HG02885 (cell line): ENCODE measurements around the gene WDR37.

ENCODE experiments used
- ATAC-seq: cut with Tn5 transposase; IDR thresholded peaks from one replicate; pipeline ENCODE4 v1.9.1; 2021; ENCODE audit warnings: mild to moderate bottlenecking; ENCODE audit not compliant: unreplicated experiment, poor library complexity

Gene WDR37

DNA sequence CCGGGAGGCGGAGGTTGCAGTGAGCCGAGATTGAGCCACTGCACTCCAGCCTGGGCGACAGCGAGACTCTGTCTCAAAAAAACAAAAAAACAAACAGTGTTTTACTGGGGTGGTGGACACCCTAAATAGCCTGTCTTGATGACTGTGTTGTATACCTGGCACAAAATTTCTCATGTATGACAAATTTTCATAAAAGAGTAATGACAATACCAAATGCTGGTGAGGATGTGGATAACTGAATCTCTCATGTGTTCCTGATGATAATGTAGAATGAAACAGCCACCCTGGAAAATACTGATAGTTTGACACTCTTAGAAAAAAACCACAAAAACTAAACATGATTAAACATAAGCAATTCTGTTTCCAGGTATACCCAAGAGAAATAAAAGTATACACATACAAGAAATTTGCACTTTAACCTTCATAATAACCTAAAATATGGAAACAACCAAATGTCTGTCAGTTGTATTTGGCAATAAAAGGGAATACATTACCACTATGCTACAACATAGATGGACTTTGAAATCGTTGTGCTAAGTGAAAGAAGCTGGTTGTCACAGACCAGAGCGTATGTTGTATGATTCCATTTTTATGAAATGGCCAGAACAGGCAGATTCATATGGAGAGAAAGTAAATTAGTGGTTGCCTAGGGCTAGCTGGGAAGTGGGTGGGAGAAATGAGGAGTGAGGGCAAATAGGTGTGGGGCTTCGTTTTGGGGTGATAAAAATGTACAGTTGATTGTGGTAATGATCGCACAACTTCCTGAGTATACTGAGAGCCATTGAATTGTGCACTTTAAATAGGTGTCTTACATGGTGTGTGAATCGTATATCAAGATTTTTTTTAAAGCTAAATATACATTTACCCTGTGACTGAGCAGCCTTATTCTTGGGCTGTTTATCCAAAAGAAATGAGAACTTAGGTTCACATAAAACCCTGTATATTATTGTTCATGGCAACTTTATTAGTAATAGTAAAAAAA is 12.5 kb downstream of the WDR37 start:
- no peak for ATAC-seq

DNA sequence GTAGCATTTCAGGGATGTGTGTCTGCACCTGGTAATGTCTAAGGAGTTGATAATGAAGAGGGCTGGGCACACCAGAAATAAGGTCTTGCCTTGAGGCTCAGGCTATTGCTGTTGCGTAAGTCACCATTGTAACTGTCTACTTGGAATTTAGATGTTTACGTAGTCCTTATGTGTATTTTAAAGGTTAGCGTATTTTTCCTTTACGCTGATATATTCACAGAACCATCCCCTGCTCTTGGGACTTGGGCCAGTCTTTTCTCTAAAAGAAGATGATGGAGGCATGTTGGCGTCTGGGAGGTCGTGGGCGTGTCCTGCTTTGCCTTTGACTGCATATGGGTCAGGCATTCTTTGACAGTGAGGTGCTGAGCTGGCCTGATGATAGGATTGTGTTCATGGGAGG is 14.7 kb downstream of the WDR37 start:
- ATAC-seq, result no peak

DNA sequence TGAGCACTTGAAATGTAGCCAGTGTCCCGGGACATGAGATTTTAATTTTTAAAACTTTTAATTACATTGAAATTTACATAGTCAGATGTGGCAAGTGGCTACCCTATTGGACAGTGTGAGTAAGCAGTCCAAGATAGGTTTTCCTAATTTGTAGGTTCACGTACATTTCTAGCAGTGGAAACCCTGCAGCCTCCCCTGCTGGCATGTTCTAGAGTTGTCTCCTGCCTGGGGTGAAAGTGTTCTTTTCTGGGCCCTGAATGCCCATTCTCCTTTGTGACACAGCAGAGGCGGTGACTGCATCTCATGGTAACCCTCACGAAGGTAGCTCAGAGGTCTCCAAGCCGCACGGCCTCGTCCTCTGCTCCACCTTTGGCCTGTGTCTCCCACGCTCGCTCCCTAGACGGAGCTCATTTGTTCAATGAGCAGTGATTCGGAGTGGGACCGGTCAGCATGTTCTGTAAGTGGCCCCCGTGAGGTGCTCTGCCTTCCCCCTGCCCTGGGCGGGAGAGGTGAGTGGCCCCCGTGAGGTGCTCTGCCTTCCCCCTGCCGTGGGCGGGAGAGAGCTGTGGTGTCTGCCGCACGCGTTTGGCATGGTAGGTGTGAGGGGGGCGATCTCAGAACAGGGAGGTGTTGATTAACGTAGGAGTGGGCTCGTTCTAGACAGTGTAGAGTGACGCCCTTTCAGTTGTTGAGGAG is 18.0 kb downstream of the WDR37 start:
- ATAC-seq, result no peak

DNA sequence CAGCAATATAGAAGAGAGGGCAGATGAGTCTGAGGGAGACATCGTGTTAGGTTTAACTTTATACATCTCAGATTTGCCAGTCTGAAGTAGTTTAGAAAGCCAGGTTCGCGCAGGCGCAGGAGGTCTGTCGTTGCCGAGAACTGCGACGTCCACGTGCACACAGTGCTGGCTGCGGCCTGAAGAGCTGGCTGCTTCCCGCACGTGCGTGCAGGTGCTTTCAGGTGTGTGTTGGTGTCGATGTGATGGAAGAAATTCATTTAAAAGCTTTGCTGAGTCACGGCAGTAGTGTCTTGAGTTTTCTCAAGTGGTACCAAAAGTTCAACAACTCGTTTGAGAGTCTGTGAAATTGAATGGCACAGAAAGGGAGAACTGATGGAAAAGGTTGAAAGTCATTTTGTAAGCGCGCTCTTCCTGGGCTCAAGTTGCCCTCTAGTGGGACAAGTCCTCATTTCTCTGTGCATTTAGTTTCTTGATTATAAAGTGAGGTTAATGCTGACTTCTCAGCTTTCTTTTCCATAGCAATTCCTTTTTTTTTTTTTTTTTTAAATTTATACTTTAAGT is 18.6 kb downstream of the WDR37 start:
- ATAC-seq, result no peak

DNA sequence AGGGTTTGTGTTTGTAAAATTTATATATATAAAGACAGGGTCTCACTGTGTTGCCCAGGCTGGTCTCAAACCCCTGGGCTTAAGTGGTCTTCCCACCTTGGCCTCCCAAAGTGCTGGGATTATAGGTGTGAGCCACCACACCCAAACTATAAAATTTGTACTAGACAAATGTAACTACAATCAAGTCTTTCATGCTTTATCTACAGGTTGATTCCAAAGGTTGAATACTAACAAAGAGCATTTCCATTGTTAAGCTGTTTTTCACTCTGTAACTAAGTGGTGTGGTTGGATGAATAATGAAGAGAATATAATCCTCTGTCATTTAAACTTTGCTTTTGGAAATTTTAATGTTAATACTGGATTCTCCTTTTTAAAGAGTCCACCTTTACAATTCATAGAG is 22.5 kb downstream of the WDR37 start:
- no peak for ATAC-seq

DNA sequence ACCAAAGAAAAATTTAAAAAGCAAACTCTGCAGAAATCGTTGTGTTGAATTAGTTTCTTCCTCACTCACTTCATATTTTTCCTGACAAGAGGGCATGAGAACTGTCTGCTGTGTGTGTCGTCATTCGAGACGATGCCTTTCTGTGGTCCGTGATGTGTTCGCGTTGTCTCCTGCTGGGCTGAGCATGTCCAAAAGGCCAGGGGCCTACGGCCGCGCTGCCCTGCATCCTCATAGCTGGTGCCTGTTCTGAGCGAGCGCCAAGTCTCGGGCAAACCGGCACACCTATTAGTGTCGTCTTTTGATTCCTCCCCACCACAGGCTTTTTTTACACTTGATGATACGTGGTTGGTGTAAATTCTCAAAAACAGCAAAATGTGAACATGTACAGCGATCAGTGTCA is 27.4 kb downstream of the WDR37 start:
- ATAC-seq, result no peak

DNA sequence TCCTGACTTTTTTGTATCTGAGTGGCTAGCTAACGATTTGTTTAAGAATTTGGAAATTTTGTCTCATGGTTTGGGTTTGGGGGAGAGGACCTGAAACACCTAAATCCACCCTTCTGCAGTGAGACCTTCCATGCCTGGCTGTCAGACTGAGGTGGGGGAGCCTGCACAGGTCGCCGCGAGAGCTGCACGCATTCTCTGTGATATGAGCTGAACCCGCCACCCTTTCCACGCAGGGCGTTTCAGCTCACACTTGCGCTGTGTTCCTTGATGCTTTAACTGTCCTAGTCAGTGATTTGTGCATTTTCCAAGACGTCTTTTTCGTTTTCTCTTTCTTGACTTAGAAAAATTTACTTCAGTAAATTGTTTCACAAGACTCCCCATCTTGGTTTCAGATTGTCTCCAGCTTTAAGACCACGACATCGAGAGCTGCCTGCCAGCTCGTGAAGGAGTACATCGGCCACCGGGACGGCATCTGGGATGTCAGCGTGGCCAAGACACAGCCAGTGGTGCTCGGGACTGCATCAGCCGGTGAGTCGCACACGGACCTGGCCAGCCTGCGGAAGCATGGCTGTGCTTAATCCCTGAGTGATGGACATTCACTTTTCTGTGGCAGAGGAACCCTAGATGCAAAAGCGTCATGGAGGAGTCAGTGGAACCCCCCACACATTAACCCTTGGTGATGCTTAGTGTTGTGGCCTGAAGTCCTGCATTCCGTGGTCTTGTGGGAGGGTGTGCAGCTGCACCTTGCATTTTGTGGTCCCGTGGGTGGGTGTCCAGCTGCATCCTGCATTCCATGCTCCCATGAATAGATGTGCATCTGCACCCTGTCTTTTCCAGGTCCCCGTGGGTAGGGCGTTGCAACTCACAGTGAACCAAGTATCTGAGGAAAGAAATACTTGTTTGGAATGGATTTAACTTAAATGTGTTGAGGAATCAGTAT is 28.1 kb downstream of the WDR37 start:
- no peak for ATAC-seq

DNA sequence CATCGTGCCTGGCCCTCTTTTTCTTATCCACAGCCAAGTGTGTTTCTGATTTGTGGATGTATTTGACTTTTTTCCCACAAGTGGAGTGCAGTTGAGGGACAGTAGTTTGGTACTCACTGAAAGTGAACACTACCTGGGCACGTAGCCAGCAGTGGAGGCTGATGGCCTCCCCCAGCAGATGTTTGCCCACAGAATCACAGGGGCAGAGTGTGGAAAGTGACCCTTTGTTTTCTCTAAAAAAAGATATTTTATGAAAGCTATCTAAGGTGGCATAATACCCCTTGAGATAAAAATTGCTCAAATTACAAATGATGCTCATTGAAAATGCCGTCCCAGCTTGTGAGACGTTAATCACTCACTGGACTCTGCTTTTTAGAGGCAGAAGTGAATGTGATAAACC is 29.1 kb downstream of the WDR37 start:
- ATAC-seq, result no peak

DNA sequence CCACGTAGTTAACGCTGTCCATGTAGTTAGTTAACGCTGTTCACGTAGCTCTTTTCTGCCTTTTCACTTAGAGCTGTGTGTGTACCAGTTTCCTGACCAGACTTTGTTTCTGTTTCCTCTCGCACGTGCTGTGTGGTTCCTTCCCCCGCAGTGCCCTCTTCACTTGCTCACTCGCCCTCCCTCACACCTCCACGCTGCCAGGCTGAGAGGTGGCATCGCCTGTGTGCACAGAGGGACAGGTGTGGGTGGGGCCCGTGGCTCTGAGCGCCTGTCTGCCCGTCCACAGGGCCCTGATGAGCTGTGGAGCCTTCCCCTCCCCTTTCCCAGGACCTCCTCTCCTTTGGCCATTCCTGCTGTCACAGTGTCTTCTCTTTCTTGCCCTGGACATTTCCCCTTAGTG is 30.6 kb downstream of the WDR37 start:
- ATAC-seq, result no peak

DNA sequence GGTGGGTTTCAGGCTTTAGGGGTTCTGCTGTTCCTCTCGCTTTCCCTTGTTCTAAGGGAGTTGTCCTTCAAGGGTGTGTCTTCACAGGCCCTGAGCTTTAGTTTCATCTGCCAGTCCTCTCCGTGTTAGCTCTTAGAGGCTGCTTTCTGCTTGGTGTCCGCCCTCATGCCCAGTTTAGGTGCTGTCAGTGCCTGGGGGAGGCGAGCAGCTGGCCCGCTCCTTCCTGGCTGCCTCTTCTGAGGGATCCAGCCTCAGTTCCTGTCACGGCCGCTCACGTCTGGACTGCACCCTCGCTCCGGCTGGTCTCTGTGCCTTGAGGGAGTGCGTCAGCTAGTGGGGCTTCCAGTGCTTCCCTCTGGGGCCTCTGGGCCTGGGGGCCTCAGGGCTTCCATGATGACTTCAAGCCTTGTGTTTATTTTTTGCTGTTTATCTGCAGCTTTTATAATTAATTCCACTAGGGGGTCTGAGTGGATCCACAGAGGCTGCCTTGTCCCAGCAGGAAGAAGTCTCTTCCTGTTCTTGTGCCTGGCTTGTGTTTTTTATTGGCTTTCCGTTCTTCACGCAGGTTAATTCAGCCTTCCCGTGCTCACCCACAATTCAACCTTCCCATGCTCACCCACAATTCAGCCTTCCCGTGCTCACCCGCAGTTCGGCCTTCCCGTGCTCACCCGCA is 33.0 kb downstream of the WDR37 start:
- ATAC-seq, result no peak

DNA sequence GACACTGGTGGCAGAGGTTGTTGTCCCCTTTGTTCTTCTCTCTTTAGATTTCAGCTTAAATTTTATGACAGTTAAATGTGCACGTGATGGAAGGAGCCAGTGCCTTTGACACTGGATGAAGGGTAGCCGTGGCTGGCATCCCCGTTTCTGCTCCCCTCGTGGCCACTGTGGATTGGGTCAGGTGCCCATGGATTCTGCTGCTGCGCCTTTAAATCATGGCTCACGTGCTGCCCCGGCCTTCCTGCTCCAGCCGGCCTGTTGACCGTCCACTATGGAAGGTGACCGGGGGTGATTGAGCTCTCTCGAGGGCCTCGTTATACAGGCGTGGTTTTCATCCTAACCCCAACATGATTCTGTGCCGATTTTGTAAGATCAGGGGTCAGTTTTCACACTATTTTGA is 34.5 kb downstream of the WDR37 start:
- no peak for ATAC-seq

DNA sequence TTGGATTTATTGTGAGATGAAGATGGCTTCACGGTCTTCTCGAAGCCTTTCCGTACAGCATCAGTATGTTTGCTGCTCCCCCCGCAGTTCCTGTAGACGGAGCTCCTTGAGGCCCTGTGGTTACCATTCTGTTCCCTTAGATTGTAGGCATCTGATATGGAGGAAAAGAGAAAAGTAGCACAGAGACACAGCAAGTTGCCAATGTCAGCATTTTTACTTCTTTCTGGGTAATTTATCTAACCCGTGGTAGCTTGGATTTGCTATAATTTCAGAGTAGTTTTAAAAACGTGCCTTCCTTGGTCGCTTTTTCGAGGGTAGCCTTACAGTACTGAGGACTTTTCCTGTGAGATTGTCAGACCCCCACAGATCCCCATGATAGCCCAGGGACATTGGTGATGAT is 37.5 kb downstream of the WDR37 start:
- no peak for ATAC-seq

DNA sequence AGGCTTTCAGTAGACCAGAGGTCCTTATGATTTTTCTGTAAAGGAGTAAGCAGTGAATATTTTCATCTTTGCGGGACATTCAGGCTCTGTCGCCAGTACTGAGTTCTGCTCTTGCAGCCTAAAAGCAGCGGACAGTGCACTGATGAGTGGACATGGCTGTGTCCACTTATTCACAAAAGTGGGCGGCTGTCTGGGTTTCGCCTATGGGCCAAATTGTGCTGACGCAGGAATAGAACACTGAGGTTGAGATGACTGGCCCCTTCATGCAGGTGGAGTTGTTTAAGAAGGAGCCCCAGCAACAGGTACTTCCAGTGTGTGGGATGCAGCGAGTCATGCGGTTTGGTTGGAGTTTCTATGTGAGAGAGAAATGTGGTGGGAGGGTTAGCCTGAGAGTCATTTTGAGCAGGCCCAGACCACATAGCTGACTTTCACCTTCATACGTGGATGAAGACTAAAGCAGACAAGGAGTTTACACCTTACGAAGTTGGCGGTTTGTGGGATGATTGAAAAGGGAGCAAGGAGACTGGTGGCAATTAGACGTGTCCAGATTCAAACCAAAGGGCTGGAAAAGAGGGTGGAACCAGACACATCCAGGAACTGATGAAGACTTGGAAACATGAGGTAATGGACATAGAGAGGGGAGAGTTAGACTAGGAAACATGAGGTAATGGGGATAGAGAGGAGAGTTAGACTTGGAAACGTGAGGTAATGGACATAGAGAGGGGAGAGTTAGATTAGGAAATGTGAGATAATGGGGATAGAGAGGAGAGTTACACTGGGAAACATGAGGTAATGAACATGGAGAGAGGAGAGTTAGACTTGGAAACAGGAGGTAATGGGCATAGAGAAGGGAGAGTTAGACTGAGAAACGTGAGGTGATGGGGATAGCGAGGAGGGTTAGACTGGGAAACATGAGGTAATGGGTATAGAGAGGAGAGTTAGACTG is 38.2 kb downstream of the WDR37 start:
- peak; percentile 98 for ATAC-seq

DNA sequence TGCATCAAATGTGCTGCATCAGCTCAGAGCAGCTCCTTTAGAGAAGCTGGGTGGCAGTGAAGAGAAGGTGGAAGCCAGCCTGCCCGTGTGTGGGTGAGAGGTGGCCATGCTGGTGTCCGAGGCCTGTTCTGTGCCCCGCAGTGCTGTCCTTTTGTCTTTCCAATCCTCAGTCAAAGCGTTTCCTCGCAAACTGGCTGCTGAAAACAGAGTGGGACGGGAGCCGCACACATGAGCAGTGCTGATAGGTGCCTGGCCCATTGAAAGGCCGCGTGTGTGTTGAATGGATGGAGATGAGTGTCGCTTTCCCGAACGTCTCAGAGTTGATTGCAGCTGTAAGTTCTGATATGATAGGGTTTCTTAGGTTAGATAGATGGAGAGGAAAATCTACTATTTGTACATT is 39.3 kb downstream of the WDR37 start:
- no peak for ATAC-seq

DNA sequence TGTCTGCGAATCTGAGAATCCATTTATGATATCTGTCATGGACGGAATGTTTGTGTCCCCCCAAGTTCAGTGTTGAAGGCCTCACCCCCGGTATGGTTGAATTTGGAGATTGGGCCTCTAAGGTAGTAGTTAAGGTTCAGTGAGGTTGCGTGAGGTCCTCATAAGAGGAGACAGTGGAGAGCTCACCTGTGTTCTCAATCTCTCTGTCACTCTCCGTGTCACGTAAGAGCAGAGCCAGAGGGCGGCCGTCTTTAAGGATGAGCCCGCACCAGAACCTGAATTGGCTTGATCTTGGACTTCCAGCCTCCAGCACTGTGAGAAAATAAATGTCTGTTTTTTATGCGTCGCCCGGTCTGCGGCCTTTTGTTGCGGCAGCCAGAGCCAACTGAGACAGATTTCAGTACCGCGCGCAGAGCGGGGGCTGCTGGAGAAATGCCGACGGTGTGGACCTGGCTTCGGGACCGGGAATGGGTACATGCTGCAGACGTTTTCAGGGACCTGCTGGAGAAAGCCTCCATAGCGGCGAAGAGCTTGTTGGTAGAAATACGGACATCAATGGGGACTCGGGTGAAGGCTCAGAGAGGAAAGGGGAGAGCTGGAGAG is 40.2 kb downstream of the WDR37 start:
- ATAC-seq, result no peak

DNA sequence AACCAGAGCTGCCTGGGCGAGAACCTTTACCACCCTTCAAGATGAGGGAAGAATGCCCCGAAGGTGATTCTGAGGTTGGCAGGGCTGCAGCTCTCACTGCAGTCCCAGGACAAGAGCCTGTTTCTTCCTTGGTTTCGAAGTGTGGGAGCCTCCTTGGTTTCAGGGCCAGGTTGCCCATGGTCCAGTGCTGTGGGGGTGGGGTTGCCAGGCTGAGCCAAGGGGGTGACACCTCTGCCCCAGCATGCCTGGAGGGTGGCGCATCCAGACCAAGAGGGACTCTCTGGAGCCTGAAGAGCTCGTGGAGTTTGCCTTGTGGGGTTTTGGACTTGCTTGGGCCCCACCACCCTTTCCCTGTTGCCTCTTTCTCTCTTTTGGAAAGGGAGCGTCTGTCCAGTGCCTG is 41.3 kb downstream of the WDR37 start:
- no peak for ATAC-seq

DNA sequence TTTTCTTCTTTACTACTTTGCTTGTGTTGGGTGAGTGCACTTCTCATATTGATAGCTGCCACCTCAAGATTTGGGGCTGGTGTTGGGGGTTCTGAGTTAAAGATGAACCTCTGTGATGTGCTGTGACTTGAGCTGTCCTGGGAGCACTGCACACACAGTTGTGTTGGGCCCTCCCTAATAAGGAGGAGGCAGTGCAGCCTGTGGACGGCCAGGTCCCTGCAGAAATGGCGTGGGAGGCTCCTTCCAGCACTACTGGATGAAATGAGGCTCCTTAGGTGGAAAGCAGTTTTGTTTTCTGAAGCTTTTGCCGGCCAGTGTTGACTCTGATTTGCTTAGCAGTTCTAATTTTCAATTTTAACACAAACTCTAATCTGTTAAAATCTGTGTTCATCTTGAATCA is 44.0 kb downstream of the WDR37 start:
- ATAC-seq, result no peak

DNA sequence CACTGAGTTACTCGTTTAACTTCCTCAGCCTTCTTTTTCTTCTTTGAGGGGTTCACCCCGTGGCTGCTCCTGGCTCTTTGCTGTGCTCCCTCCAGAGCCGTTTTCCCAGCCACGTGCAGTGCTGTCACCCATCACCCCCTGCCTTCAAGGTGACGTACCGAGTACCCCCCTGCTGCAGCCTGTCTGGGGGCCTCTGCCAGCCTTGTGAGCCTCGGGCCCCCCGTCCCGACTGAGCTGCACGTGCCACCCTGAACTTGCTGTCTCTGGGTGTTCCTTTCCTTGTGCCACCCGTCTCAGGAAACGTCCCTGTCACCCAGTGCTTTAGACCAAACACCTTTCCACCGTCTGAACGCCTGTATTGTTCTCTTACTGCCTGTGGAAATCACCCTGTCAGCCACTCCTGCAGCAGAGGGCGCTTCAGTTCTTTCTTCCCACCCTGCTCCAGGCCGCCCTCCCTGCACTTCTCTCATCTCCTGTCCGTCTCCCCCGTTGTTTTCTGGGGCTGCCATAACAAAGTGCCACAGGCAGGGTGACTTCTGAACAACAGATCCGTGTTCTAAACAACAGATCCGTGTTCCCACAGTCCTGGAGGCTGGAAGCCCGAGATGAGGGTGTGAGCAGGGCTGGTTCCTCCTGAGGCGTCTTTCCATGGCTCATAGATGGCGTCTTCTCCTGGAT is 44.6 kb downstream of the WDR37 start:
- no peak for ATAC-seq
